Activated T-cell treated with anti-CD3 and anti-CD28 coated beads for 24 hours (primary cell): ENCODE data around the gene KDM6B.

Experiments
- DNase-seq: peaks from one replicate; pipeline ENCODE4 v3.0.0-alpha.2; 2020; ENCODE audit warnings: low read depth

The KDM6B gene

GRCh38 chr17:7820231-7820630 is 13.8 kb upstream of the KDM6B start:
- DNase-seq, result no peak

- no peak for DNase-seq
Measured at GRCh38 chr17:7822126-7822525, 11.9 kb upstream of the KDM6B start.

GRCh38 chr17:7823581-7824001 is 10.4 kb upstream of the KDM6B start:
- DNase-seq, result no peak

GRCh38 chr17:7824021-7824924 is 9.7 kb upstream of the KDM6B start:
- no peak for DNase-seq

GRCh38 chr17:7825206-7825990 is 8.6 kb upstream of the KDM6B start:
- DNase-seq, result no peak

GRCh38 chr17:7830616-7831015 is 3.4 kb upstream of the KDM6B start:
- no peak for DNase-seq

GRCh38 chr17:7831233-7831632 is 2.8 kb upstream of the KDM6B start:
- DNase-seq, result no peak

- DNase-seq, result no peak
Measured at GRCh38 chr17:7832431-7832830, 1.6 kb upstream of the KDM6B start.

- DNase-seq, result no peak
Measured at GRCh38 chr17:7833011-7833794, 814 bp upstream of the KDM6B start.

- peak; percentile 32 for DNase-seq
Measured at GRCh38 chr17:7834542-7834956, 532 bp downstream of the KDM6B start.

- peak; percentile 85 for DNase-seq
Measured at GRCh38 chr17:7834957-7835813, 1.2 kb downstream of the KDM6B start.

- DNase-seq, result no peak
Measured at GRCh38 chr17:7835814-7836595, 2.0 kb downstream of the KDM6B start.

- peak; percentile 58 for DNase-seq
Measured at GRCh38 chr17:7836596-7837407, 2.8 kb downstream of the KDM6B start.

- DNase-seq, result no peak
Measured at GRCh38 chr17:7837408-7838088, 3.5 kb downstream of the KDM6B start.

GRCh38 chr17:7838090-7839075 is 4.4 kb downstream of the KDM6B start:
- DNase-seq, result no peak

GRCh38 chr17:7839190-7839875 is 5.3 kb downstream of the KDM6B start:
- DNase-seq, result no peak

GRCh38 chr17:7839876-7840261 is 5.9 kb downstream of the KDM6B start:
- no peak for DNase-seq
